Uterus (tissue), 4 donors: ENCODE data around the gene MTUS2. TPM values are rescaled to one million over a fixed set of nuclear protein-coding genes. Genes with fewer than 3 reads are reported as not detected.

Experiments
- DNase-seq, 2 donors: peaks; one replicate each; pipeline ENCODE4 v3.0.0-alpha.2; 2019 to 2020
- H3K27ac ChIP-seq, 2 donors: fragments of 200-600 bp; sonication (generic); 1 replicate in 1 of 2; 2 replicates in 1 of 2; pipeline ENCODE4 v1.5.1; 2016 to 2018
- H3K27me3 ChIP-seq, 2 donors: fragments of 200-600 bp; sonication (generic); one replicate each; pipeline ENCODE4 v1.5.1; 2018 to 2019; ENCODE audit warnings: control low read depth in 1 of 2
- H3K36me3 ChIP-seq, 2 donors: fragments of 200-600 bp; sonication (generic); one replicate each; pipeline ENCODE4 v1.5.1; 2019; ENCODE audit warnings: control low read depth in 1 of 2
- H3K4me1 ChIP-seq, 2 donors: fragments of 200-600 bp; sonication (generic); one replicate each; pipeline ENCODE4 v1.5.1; 2018 to 2019; ENCODE audit warnings: control low read depth in 1 of 2
- H3K4me3 ChIP-seq, 2 donors: fragments of 200-600 bp; sonication (generic); 1 replicate in 1 of 2; 2 replicates in 1 of 2; pipeline ENCODE4 v1.5.1; 2018 to 2019; ENCODE audit warnings: mild to moderate bottlenecking in 1 of 2
- H3K9me3 ChIP-seq, 2 donors: fragments of 200-600 bp; sonication (generic); one replicate each; pipeline ENCODE4 v1.5.1; 2019; ENCODE audit warnings: control low read depth in 1 of 2
- POLR2A ChIP-seq, 2 donors: fragments of 450-650 bp; IDR thresholded peaks; one replicate each; pipeline ENCODE4 v1.6.1; 2016; ENCODE audit warnings: antibody characterized with exemption in 2 of 2, mild to moderate bottlenecking in 1 of 2, moderate library complexity in 1 of 2
- intact Hi-C: fragments of 100-400 bp; cut with DNase I; formaldehyde crosslinking; loops from one replicate; pipeline ENCODE4 v1.15.1; 2023; ENCODE audit warnings: low total_unique reads
- total RNA-seq, 4 donors: library from RNA; depleted of rRNA in 3 of 4; stranded (reverse); fragments of >200 nt in 3 of 4; gene quantifications; one replicate each; pipeline versions ENCODE4 v1.1.0 to v1.2.4, GENCODE V29; 2014 to 2023
- TF ChIP-seq, protein P1 (sequence below), 4 experiments: fragments of 200-600 bp in 2 of 4; fragments of 450-650 bp in 2 of 4; sonication (generic) in 2 of 4; IDR thresholded peaks; one replicate each; pipeline ENCODE4 v1.5.1; 2016 to 2019; ENCODE audit warnings: antibody characterized with exemption in 4 of 4, mild to moderate bottlenecking in 2 of 4, moderate library complexity in 1 of 4
- donor health status: DM: yes; HTN: yes; CAD: no.

The MTUS2 gene
- total RNA-seq, 4 donors from 2014 or later = 0.26 to 4.0 (median 3.6) TPM; not detected in 1

GRCh38 chr13:28875846-28876615 is 55.9 kb downstream of the MTUS2 start:
- intact Hi-C loops = no loop called here
- H3K27me3 ChIP-seq = no peaks in the 10 kb centered on the region
- TF ChIP-seq, protein P1, sequence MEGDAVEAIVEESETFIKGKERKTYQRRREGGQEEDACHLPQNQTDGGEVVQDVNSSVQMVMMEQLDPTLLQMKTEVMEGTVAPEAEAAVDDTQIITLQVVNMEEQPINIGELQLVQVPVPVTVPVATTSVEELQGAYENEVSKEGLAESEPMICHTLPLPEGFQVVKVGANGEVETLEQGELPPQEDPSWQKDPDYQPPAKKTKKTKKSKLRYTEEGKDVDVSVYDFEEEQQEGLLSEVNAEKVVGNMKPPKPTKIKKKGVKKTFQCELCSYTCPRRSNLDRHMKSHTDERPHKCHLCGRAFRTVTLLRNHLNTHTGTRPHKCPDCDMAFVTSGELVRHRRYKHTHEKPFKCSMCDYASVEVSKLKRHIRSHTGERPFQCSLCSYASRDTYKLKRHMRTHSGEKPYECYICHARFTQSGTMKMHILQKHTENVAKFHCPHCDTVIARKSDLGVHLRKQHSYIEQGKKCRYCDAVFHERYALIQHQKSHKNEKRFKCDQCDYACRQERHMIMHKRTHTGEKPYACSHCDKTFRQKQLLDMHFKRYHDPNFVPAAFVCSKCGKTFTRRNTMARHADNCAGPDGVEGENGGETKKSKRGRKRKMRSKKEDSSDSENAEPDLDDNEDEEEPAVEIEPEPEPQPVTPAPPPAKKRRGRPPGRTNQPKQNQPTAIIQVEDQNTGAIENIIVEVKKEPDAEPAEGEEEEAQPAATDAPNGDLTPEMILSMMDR (IDR thresholded peaks at IDR 0.05) = no peak
- no peak for TF ChIP-seq POLR2A (IDR thresholded peaks at IDR 0.05)

DNA sequence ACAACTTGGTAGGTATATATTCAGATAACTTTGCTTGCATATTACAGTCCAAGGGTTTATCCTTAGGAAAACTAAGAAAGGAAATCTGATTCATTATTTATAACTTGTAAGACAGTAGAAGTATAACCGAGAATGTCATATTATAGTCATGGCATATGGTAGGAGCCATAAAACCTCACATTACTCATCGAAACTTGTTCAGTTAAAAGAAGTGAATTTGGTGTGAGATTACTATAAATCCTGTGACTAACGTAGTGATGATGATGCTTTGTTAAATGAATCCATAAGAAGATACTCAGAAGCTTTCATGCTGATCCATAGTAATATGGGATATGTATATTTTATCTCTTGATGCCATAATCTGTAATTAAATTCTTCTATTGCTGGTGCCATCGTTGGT is 57.3 kb downstream of the MTUS2 start:
- H3K27ac ChIP-seq = no peak overlapping the region
- intact Hi-C loops = no loop called here
- DNase-seq = no peak
- peaks cover 0 to 5% of the 10 kb centered on the region in 2 donors for H3K9me3 ChIP-seq
- H3K4me1 ChIP-seq = no peaks in the 10 kb centered on the region
- TF ChIP-seq POLR2A (IDR thresholded peaks at IDR 0.05) = no peak
- TF ChIP-seq, protein P1 (IDR thresholded peaks at IDR 0.05) = no peak
- no peaks in the 10 kb centered on the region for H3K36me3 ChIP-seq
- H3K27me3 ChIP-seq = no peaks in the 10 kb centered on the region
- H3K4me3 ChIP-seq = no peak overlapping the region

More at GRCh38 chr13:28875846-28876615, 55.9 kb downstream of the MTUS2 start:
- no peaks in the 10 kb centered on the region for H3K4me1 ChIP-seq
- no peak for DNase-seq
- peaks cover 0 to 5% of the 10 kb centered on the region in 2 donors for H3K9me3 ChIP-seq
- H3K4me3 ChIP-seq = no peak overlapping the region
- no peak overlapping the region for H3K27ac ChIP-seq
- H3K36me3 ChIP-seq = no peaks in the 10 kb centered on the region

DNA sequence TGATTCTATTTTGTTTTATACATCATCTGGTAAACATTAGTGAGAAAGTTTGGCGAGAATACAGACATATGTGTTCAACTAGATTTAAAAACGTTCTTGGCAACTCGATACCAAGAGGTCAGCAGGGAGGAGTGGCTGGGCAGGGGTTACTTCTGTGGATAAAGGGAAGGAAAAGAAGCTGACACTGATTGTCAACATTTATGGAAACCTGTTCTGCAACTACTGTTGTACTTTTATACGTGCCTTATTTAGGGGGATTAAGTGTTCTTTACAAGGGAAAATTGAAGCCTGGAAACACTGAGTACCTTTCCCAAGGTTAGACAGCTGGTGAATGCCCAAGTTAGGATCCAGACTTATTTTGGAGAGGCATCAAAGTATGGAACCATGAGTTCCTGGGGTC is 65.0 kb downstream of the MTUS2 start:
- no peak for DNase-seq
- TF ChIP-seq, protein P1 (IDR thresholded peaks at IDR 0.05) = no peak
- no peak for TF ChIP-seq POLR2A (IDR thresholded peaks at IDR 0.05)
- Histone ChIP-seq H3K9me3 (no peaks in the 10 kb centered on the region), H3K27ac (no peak overlapping the region), H3K4me3 (no peak overlapping the region), H3K4me1 (no peaks in the 10 kb centered on the region), H3K27me3 (no peaks in the 10 kb centered on the region), H3K36me3 (no peaks in the 10 kb centered on the region)
- intact Hi-C loops = no loop called here

GRCh38 chr13:28889086-28889732 is 69.1 kb downstream of the MTUS2 start:
- intact Hi-C loops = no loop called here
- Histone ChIP-seq H3K27ac (no peak overlapping the region), H3K36me3 (no peaks in the 10 kb centered on the region), H3K27me3 (no peaks in the 10 kb centered on the region), H3K9me3 (no peaks in the 10 kb centered on the region), H3K4me1 (no peaks in the 10 kb centered on the region), H3K4me3 (no peak overlapping the region)
- TF ChIP-seq POLR2A (IDR thresholded peaks at IDR 0.05) = no peak
- TF ChIP-seq, protein P1 (IDR thresholded peaks at IDR 0.05) = no peak
- DNase-seq = no peak

DNA sequence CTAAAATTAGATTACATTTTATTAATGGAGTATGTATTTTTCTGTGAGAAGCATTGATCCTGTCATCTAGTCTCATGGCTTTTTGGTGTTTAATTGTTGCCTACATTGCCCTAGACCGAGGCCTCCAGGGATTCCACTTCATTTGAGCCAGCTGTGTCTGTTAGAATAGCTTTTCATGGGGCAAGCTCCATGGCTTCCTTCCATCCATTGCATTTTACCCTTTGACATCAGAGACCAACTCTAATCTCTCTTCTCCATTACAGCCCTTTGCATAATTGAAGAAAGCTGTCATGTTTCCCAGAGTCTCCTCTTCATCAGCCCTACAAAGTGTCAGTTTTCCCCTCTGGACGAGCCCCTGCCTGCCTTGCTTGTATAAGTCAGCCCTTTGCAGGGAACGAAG is 70.6 kb downstream of the MTUS2 start:
- Histone ChIP-seq H3K27ac (no peak overlapping the region), H3K9me3 (no peaks in the 10 kb centered on the region), H3K4me3 (no peak overlapping the region), H3K4me1 (no peaks in the 10 kb centered on the region), H3K36me3 (no peaks in the 10 kb centered on the region), H3K27me3 (no peaks in the 10 kb centered on the region)
- intact Hi-C loops = no loop called here
- no peak for TF ChIP-seq POLR2A (IDR thresholded peaks at IDR 0.05)
- TF ChIP-seq, protein P1 (IDR thresholded peaks at IDR 0.05) = no peak
- DNase-seq = no peak
